HG02938 (cell line): ENCODE measurements around the gene ASGR2.
"Not testable (repeated sequence)": the region's sequence is repeated elsewhere in the genome, so short reads cannot be mapped to it uniquely, and the experiment has no call there.

ENCODE experiments used
- ATAC-seq: cut with Tn5 transposase; IDR thresholded peaks from one replicate; pipeline ENCODE4 v1.9.1; 2021; ENCODE audit warnings: mild to moderate bottlenecking, moderate library complexity; ENCODE audit not compliant: unreplicated experiment

Gene ASGR2

GRCh38 chr17:7126386-7126785 is 11.8 kb upstream of the ASGR2 start:
- not testable (repeated sequence) for ATAC-seq

GRCh38 chr17:7124923-7125322 is 10.3 kb upstream of the ASGR2 start:
- no peak for ATAC-seq

- ATAC-seq = no peak
Measured at GRCh38 chr17:7123844-7124243, 9.2 kb upstream of the ASGR2 start.

GRCh38 chr17:7122381-7122780 is 7.8 kb upstream of the ASGR2 start:
- ATAC-seq = no peak

GRCh38 chr17:7120635-7121034 is 6.0 kb upstream of the ASGR2 start:
- ATAC-seq = not testable (repeated sequence)

- ATAC-seq = no peak
Measured at GRCh38 chr17:7120123-7120522, 5.5 kb upstream of the ASGR2 start.

- ATAC-seq = no peak
Measured at GRCh38 chr17:7119314-7119713, 4.7 kb upstream of the ASGR2 start.

- no peak for ATAC-seq
Measured at GRCh38 chr17:7114875-7115614, 423 bp upstream of the ASGR2 start.

- no peak for ATAC-seq
Measured at GRCh38 chr17:7113273-7114071, 1.1 kb downstream of the ASGR2 start.

- no peak for ATAC-seq
Measured at GRCh38 chr17:7112510-7113108, 2.0 kb downstream of the ASGR2 start.

GRCh38 chr17:7111784-7112509 is 2.7 kb downstream of the ASGR2 start:
- ATAC-seq = no peak

GRCh38 chr17:7110617-7111306 is 3.9 kb downstream of the ASGR2 start:
- ATAC-seq = no peak

- no peak for ATAC-seq
Measured at GRCh38 chr17:7109461-7110322, 4.9 kb downstream of the ASGR2 start.

- ATAC-seq = no peak
Measured at GRCh38 chr17:7108981-7109380, 5.6 kb downstream of the ASGR2 start.

- ATAC-seq = no peak
Measured at GRCh38 chr17:7108560-7108925, 6.1 kb downstream of the ASGR2 start.

- no peak for ATAC-seq
Measured at GRCh38 chr17:7107795-7108559, 6.6 kb downstream of the ASGR2 start.

GRCh38 chr17:7107012-7107754 is 7.4 kb downstream of the ASGR2 start:
- no peak for ATAC-seq

GRCh38 chr17:7102421-7102820 is 12.2 kb downstream of the ASGR2 start:
- no peak for ATAC-seq
